DMS79 treated with DMSO at 0.1 percent for 48 hours (cell line): ENCODE data around the gene GID8.
"Not testable (repeated sequence)": the region's sequence is repeated elsewhere in the genome, so short reads cannot be mapped to it uniquely, and the experiment has no call there.

Experiments used
- DNase-seq: peaks from one replicate; lab custom pipeline; 2025; lab: John Stamatoyannopoulos, UW

GID8 gene

GRCh38 chr20:62958388-62959100 is 20.6 kb downstream of the GID8 start:
- no peak for DNase-seq

- no peak for DNase-seq
Observed at GRCh38 chr20:62959101-62959971, 21.4 kb downstream of the GID8 start.

GRCh38 chr20:62959998-62960436 is 22.1 kb downstream of the GID8 start:
- no peak for DNase-seq

GRCh38 chr20:62960446-62961309 is 22.7 kb downstream of the GID8 start:
- DNase-seq, result not testable (repeated sequence)

- DNase-seq, result no peak
Observed at GRCh38 chr20:62961310-62961783, 23.4 kb downstream of the GID8 start.

GRCh38 chr20:62961799-62962198 is 23.9 kb downstream of the GID8 start:
- no peak for DNase-seq

- no peak for DNase-seq
Observed at GRCh38 chr20:62962221-62962879, 24.4 kb downstream of the GID8 start.

GRCh38 chr20:62962891-62963613 is 25.1 kb downstream of the GID8 start:
- no peak for DNase-seq

- DNase-seq, result no peak
Observed at GRCh38 chr20:62963614-62964397, 25.9 kb downstream of the GID8 start.

GRCh38 chr20:62964700-62965099 is 26.8 kb downstream of the GID8 start:
- no peak for DNase-seq

- DNase-seq, result no peak
Observed at GRCh38 chr20:62965363-62965771, 27.4 kb downstream of the GID8 start.

GRCh38 chr20:62966212-62967148 is 28.5 kb downstream of the GID8 start:
- no peak for DNase-seq

- no peak for DNase-seq
Observed at GRCh38 chr20:62967149-62967501, 29.2 kb downstream of the GID8 start.

- no peak for DNase-seq
Observed at GRCh38 chr20:62967628-62968351, 29.8 kb downstream of the GID8 start.

- no peak for DNase-seq
Observed at GRCh38 chr20:62968378-62969178, 30.6 kb downstream of the GID8 start.

- peak; percentile 34 for DNase-seq
Observed at GRCh38 chr20:62969179-62969760, 31.3 kb downstream of the GID8 start.

- no peak for DNase-seq
Observed at GRCh38 chr20:62969939-62970306, 32.0 kb downstream of the GID8 start.
